ENCODE results near the gene TRIB2.
A peak's percentile ranks its signal among the peaks of the same experiment; 100 is the strongest.

Gene TRIB2

GRCh38 chr2:12754643-12755042 lies 37.9 kb downstream of the TRIB2 start:
- TF ChIP-seq TAF1 (IDR thresholded peaks at IDR 0.05; ENCODE audit: borderline replicate concordance, insufficient read depth, low read length) (no peak), FOXP2 (optimal IDR thresholded peaks at IDR 0.05; ENCODE audit: borderline replicate concordance, extremely low read depth, extremely low read length, insufficient read depth) (no peak)

DNA sequence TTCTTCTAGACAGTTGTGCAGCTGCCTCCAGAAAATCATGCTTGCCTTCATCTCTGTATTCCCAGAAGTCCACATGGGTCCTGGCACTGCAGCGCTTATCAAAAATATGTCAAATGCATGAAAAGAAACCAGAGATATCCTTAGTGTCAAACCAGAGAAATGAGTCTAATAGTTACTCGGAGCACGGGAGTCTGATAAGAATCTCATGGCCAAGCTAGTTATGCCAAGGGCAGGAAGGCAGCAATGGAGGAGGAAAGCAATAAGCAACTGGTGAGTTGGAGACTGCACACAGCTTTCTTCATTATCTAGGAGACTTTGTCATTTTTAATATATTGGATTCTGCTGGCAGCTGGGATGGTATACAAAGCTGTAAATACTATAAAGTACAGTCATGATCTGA lies 38.6 kb downstream of the TRIB2 start:
- TF ChIP-seq FOXP2 (optimal IDR thresholded peaks at IDR 0.05; ENCODE audit: borderline replicate concordance, extremely low read depth, extremely low read length, insufficient read depth) (no peak), TAF1 (IDR thresholded peaks at IDR 0.05; ENCODE audit: borderline replicate concordance, insufficient read depth, low read length) (no peak), POLR2AphosphoS5 (IDR thresholded peaks at IDR 0.05; ENCODE audit: low read depth, low read length) (no peak), REST (IDR thresholded peaks at IDR 0.05; ENCODE audit: insufficient read depth in 1 of 2, low read depth in 2 of 2, low read length in 2 of 2) (no peak), SIN3A (IDR thresholded peaks at IDR 0.05; ENCODE audit: borderline replicate concordance, insufficient read depth, low read length) (no peak)

- peak; percentile 37 for TF ChIP-seq FOXP2 (optimal IDR thresholded peaks at IDR 0.05; ENCODE audit: borderline replicate concordance, extremely low read depth, extremely low read length, insufficient read depth)
- TF ChIP-seq TAF1 (IDR thresholded peaks at IDR 0.05; ENCODE audit: borderline replicate concordance, insufficient read depth, low read length): peak; percentile 43; the same call in 1 of the 2 replicates
- TF ChIP-seq SIN3A (IDR thresholded peaks at IDR 0.05; ENCODE audit: borderline replicate concordance, insufficient read depth, low read length): peak; percentile 17; the same call in 1 of the 2 replicates
- peak; percentile 35; the same call in 1 of the 2 replicates for TF ChIP-seq POLR2AphosphoS5 (IDR thresholded peaks at IDR 0.05; ENCODE audit: low read depth, low read length)
- TF ChIP-seq REST (IDR thresholded peaks at IDR 0.05; ENCODE audit: insufficient read depth in 1 of 2, low read depth in 2 of 2, low read length in 2 of 2): peak in 1 of 2 experiments; percentile 76; a peak in 2 of 4 replicates
Observed at GRCh38 chr2:12759248-12759647, 42.5 kb downstream of the TRIB2 start.

DNA sequence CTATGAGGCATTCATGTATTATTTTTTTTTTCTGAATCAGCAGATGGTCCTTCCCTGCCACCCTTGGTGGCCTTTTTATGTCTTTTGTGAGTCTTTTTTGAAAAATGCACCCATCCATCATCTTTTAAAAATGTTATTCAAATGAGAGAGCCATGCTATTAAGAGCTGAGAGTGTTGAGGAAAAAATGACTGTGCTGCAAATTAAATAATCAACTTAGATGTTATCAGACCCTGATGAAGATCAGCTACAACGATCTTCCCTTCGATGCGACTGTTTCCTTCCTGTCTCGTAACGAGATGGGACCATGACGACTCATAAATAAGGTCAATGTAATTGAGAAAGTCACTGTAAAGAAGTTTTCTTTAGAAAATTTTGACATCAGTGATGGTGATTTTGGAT lies 44.4 kb downstream of the TRIB2 start:
- TF ChIP-seq TAF1 (IDR thresholded peaks at IDR 0.05; ENCODE audit: borderline replicate concordance, insufficient read depth, low read length) (no peak), SIN3A (IDR thresholded peaks at IDR 0.05; ENCODE audit: borderline replicate concordance, insufficient read depth, low read length) (no peak), FOXP2 (optimal IDR thresholded peaks at IDR 0.05; ENCODE audit: borderline replicate concordance, extremely low read depth, extremely low read length, insufficient read depth) (no peak), POLR2AphosphoS5 (IDR thresholded peaks at IDR 0.05; ENCODE audit: low read depth, low read length) (no peak), REST (IDR thresholded peaks at IDR 0.05; ENCODE audit: insufficient read depth in 1 of 2, low read depth in 2 of 2, low read length in 2 of 2) (no peak)

GRCh38 chr2:12762337-12762736 lies 45.6 kb downstream of the TRIB2 start:
- TF ChIP-seq TAF1 (IDR thresholded peaks at IDR 0.05; ENCODE audit: borderline replicate concordance, insufficient read depth, low read length) (no peak), SIN3A (IDR thresholded peaks at IDR 0.05; ENCODE audit: borderline replicate concordance, insufficient read depth, low read length) (no peak), POLR2AphosphoS5 (IDR thresholded peaks at IDR 0.05; ENCODE audit: low read depth, low read length) (no peak), REST (IDR thresholded peaks at IDR 0.05; ENCODE audit: insufficient read depth in 1 of 2, low read depth in 2 of 2, low read length in 2 of 2) (no peak), FOXP2 (optimal IDR thresholded peaks at IDR 0.05; ENCODE audit: borderline replicate concordance, extremely low read depth, extremely low read length, insufficient read depth) (no peak)
